Measurements from ENCODE around the gene PGBD4.

Gene PGBD4

DNA sequence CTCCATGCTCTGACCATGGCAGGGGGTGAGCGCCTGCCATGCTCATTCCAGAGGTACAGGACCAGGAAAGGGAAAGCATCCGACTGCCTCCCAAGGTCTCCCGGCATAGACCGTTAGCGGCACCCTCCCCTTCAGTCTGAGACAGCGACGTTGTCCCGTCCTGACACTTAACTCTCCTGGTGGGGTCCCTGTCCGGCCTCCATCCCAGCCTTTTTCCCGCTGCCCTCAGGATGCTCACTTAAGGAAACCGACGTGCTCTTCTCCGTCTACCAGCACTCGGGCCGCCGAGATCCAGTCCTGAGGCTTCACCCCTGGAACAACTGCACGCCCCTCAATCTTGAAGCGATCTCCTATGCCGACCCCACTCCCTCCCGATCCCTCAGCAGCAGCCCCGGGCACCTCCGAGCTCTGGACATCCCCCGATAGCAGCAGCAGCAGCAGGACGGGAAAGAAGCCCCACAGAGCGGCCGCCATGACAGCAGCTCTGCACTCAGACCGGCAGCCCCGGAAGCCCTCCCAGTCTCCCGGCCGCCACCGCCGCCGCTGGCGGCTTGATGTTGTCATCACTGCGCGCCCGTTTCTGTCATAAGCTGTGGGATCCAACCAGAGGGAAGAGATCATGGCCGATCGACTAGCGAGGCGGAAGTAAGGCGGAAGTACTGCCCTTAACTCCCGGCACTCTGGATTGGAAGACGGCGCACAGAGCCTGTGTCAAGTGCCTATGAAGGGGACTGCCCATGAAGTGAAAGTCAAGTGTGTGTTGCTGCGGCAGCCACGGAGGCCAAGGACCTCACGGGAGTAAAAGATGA is at the start of gene PGBD4, which contains the start of gene EMC7:
PGBD4 (plus strand) TSS at position 718 of the 809 bp plus-strand sequence. CDS start 449 bp downstream, outside the sequence.
EMC7 (minus strand) TSS at position 497 of the 809 bp plus-strand sequence; CDS start at position 474, 23 bp downstream.
- DNase-seq (ENCODE audit: low read depth, low spot score), result peak; percentile 98
- H3K27ac ChIP-seq, result peak within 1 kb of the TSS; percentile 81

GRCh38 chr15:34054081-34054707 is 47.7 kb upstream of the PGBD4 start:
- no peak for DNase-seq (ENCODE audit: low read depth, low spot score)
- H3K27ac ChIP-seq, result no peak overlapping the region

DNA sequence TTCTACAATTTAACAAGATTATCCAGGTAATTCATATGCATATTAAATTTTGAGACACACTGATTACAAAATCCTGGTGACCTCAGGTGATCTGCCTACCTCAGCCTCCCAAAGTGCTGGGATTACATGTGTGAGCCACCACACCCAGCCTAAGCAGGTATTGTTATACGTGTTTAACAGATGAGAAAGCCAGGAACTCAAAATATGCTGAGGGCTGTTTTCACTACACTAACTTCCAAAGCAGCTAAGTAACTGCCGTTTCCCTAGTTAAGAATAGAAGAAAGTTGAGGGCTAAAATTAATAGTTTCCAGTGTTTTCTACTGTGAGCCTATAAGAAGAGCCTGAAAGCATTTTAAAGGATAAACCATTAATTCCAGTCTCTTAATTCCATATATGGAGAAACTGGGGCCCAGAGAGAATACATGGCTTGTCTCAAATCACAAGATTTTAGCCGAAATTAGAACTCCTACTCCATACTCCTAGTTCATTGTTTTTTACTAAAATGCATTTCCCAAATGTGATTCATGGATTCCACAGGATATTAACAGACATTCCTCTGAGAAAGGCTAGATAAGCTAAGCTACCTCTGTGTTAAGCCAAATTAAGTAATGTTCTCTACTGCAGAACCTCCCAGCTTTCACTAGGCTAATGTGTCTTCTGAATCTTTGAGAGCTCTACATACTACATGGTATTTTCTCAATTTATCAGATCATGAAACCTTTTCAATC is 45.9 kb upstream of the PGBD4 start:
- DNase-seq (ENCODE audit: low read depth, low spot score), result no peak

GRCh38 chr15:34056911-34057310 is 45.0 kb upstream of the PGBD4 start:
- no peak overlapping the region for H3K27ac ChIP-seq
- DNase-seq (ENCODE audit: low read depth, low spot score), result no peak

More for the DNA sequence above, 45.9 kb upstream of the PGBD4 start:
- H3K27ac ChIP-seq, result no peak overlapping the region

DNA sequence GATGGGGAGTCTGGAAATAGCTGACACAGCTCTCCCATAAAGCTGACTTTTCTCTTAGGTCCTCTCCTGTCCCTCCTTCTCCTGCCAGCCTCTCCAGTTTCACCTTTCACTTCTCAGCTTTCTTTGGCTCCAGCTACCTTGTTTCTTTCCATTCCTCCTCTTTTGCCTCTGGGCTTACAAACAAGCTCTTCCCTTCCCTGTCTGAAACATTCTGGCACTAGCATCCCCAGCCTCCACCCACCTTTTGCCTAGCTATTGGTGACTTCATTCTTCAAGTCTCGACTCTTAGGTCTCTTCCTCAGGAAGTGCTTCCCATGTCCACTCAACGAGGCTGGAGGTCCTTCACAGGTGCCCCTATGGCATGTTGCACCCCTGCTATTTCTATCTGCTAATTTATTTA is 42.4 kb upstream of the PGBD4 start:
- no peak overlapping the region for H3K27ac ChIP-seq
- DNase-seq (ENCODE audit: low read depth, low spot score), result no peak

GRCh38 chr15:34059946-34060345 is 41.9 kb upstream of the PGBD4 start:
- no peak for DNase-seq (ENCODE audit: low read depth, low spot score)
- no peak overlapping the region for H3K27ac ChIP-seq

DNA sequence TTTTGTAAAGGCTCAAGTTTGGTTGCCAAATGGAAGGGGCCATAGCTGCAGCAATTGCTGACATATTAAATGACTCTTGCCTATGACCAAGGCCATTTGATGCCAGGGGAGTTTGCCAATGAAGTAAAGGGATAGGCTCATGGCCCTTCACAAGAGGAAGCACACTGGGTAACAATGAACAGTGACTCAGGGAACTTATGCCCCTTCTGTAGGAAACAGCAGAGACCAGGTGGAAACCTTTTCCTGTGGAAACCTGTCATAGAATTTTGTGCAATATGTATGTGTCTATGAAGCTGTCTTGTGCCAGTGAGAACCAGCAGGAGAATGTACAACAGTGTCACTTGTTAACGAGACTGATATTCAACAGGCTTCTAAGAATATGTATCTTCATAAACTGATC is 37.4 kb upstream of the PGBD4 start:
- DNase-seq (ENCODE audit: low read depth, low spot score), result peak; percentile 36
- no peak overlapping the region for H3K27ac ChIP-seq

- peak overlapping the region; percentile 42 for H3K27ac ChIP-seq
- DNase-seq (ENCODE audit: low read depth, low spot score), result no peak
These were observed 36.6 kb upstream of the PGBD4 start for GRCh38 chr15:34065261-34065660.

DNA sequence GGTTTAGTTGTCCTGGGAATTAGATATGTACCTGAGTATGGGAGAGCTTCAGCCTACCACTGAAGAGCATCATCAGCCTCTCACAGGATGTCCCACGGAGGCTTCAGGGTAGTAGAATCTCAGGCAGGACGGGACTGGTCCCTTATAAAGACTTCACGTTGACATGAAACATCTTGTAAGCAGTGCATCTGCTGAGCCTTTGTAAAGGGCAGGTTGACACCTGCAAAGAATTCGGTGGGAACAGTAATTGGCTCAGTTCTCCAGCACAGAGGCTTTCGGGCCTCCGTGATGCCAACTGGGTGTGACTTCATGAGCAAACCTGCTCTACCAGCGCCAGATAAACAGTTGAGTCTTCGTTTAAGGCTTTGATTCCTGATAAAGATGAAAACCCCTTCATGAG is 35.9 kb upstream of the PGBD4 start:
- DNase-seq (ENCODE audit: low read depth, low spot score), result peak; percentile 93
- peak overlapping the region; percentile 42 for H3K27ac ChIP-seq

GRCh38 chr15:34070003-34070402 is 31.9 kb upstream of the PGBD4 start:
- no peak overlapping the region for H3K27ac ChIP-seq
- no peak for DNase-seq (ENCODE audit: low read depth, low spot score)

DNA sequence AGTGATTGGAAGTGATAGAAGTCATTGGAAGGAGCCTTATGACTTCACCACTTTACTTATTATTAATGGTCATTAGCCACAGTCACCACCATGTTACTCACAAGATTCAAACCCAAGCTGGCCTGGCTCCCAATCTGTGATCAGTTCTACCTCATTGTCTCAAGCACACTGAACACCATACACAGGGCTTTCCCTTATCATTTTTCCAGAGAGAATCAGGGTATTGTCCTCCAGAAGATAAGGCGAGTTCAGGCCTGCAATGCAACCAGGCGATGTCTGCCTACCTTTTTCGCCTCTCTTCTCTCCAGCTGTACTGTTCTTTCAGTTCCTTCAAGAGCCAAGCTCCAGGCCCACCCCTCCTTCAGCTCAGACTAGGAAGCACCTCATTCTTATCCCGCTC is 25.1 kb upstream of the PGBD4 start:
- no peak for DNase-seq (ENCODE audit: low read depth, low spot score)
- no peak overlapping the region for H3K27ac ChIP-seq

DNA sequence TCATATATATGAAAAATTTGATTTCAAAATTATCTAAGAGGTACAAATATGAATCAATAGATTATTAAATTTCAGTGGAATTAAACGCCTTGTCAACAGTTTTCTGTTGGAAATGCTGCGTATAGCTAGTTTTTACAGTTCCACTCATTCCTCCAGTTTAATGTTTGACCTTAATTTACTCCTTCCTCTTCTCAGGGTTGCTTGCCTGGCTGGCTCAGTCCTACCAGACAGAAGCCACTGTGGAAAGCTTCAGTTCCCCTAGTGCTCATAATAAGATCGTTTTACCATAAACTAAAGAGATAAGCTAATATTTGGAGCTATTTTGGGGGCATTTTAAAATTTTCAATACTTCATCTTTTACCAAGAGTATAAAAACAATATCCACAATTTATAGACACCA is 23.0 kb upstream of the PGBD4 start:
- no peak for DNase-seq (ENCODE audit: low read depth, low spot score)
- H3K27ac ChIP-seq, result no peak overlapping the region

- DNase-seq (ENCODE audit: low read depth, low spot score), result no peak
- no peak overlapping the region for H3K27ac ChIP-seq
These were observed 22.0 kb upstream of the PGBD4 start for GRCh38 chr15:34079904-34080303.

DNA sequence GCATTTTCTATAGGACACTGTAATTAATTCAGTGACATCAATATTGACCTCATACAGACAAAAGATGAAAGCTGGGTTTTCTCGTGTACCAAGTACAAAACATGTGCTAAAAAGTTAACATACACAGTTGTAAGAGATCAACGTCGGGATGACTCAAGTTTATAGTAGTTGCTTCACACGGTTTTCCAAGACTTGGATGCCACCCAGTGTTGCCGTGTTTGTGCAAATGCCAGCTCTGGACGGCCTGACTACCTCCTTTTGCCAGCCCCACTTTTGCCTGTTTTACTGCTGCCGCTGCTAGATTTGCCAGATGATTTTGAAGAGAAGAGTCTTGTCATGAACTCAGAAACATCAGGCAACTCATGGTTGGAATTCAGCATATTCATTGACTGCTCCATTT is 17.8 kb upstream of the PGBD4 start:
- H3K27ac ChIP-seq, result peak overlapping the region; percentile 10
- no peak for DNase-seq (ENCODE audit: low read depth, low spot score)

DNA sequence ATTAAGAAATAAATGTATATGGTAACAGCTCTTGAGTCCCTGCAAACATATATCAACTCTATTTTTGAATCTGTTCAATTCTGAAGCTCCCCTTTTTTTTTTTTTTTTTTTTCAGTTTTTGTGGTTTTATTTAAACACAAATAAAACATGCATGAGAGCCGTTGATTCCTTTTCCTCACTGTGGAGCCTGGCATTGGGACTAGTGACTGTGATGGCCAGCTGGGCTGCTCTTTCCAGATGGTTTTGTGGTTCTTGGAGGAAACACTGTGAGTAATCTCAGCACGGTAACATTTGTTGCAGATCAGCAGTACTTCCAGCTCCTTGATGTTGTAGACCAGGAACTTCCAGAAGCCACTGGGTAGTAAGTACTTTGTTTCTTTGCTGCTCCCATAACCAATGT is 16.1 kb upstream of the PGBD4 start:
- no peak overlapping the region for H3K27ac ChIP-seq
- DNase-seq (ENCODE audit: low read depth, low spot score), result no peak

- no peak for DNase-seq (ENCODE audit: low read depth, low spot score)
- H3K27ac ChIP-seq, result no peak overlapping the region
These were observed 2.0 kb upstream of the PGBD4 start for GRCh38 chr15:34099914-34100313.

DNA sequence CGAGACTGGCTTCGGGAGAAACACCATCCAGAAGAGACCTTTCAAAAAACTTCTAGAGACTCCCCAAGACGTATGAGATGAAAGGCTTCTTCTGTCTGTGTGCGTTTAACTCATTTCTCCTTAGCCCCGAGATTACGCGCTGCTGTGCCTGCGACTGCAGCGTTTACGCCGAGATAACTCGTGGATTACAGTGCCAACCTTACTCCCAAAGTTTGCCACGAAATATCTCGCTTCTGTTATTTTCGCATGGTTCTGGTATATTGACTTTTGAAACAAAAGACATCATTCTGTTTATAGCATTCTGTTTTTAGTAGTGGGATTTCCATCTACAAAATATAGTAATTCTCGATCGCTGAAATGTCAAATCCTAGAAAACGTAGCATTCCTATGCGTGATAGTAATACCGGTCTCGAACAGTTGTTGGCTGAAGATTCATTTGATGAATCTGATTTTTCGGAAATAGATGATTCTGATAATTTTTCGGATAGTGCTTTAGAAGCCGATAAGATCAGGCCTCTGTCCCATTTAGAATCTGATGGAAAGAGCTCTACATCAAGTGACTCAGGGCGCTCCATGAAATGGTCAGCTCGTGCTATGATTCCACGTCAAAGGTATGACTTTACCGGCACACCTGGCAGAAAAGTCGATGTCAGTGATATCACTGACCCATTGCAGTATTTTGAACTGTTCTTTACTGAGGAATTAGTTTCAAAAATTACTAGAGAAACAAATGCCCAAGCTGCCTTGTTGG is 467 bp downstream of the PGBD4 start:
- peak overlapping the region; percentile 81 for H3K27ac ChIP-seq
- no peak for DNase-seq (ENCODE audit: low read depth, low spot score)

DNA sequence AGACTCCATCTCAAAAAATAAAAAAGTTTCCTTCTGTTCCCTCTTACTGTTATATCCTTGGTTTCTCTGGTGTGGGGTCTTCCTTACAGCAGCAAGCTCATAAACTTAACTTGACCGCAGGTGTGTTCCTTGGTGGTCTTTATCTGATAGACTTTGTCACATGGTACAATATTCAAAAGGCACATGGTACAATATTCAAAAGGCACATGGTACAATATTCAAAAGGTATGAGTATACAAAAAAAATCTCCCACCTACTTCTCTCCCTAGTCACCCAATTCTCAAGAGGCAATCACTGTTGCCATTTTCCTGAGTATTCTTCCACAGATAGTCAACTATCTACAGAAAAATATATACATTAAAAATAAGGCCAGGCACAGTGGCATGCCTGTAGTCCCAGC is 4.5 kb downstream of the PGBD4 start:
- no peak overlapping the region for H3K27ac ChIP-seq
- no peak for DNase-seq (ENCODE audit: low read depth, low spot score)

- no peak for DNase-seq (ENCODE audit: low read depth, low spot score)
- no peak overlapping the region for H3K27ac ChIP-seq
These were observed 5.4 kb downstream of the PGBD4 start for GRCh38 chr15:34107315-34107714.

Data from epithelial cell of prostate (primary cell).